ENCODE data around the gene SLC15A3. TPM values are rescaled to one million over a fixed set of nuclear protein-coding genes. Genes with fewer than 3 reads are reported as not detected.

SLC15A3 gene
- total RNA-seq, 4 donors from 2014 or later = 4.0 to 11.5 (median 7.9) TPM

Small RNA genes lying within 50 kb of the gene (small RNA-seq; reads per million reads assigned to genes)
- 0 reads per million in 4 donors for gene RNU6-933P

Other genes with a start within 250 kb of the SLC15A3 start
- not detected for gene MS4A18, start 227.5 kb downstream of the SLC15A3 start, total RNA-seq
- gene MS4A15, start 195.3 kb downstream of the SLC15A3 start, total RNA-seq = not detected
- not detected for gene MS4A10, start 166.8 kb downstream of the SLC15A3 start, total RNA-seq
- gene CCDC86, start 110.1 kb downstream of the SLC15A3 start, total RNA-seq = 10 to 100 TPM; 11.8 to 38.0 (median 24.4) TPM
- 1 to 10 TPM in 1 of 4 donors, under 1 TPM in 2, not detected in 1; 0.31 to 2.7 (median 0.85) TPM for gene PTGDR2, start 96.2 kb downstream of the SLC15A3 start, total RNA-seq
- gene ZP1, start 84.6 kb downstream of the SLC15A3 start, total RNA-seq = not detected
- 10 to 100 TPM; 65.0 to 90.2 (median 84.1) TPM for gene PRPF19, start 45.6 kb downstream of the SLC15A3 start, total RNA-seq
- gene TMEM109, start 38.0 kb downstream of the SLC15A3 start, total RNA-seq = 100 to 1,000 TPM in 1 of 4 donors, 10 to 100 TPM in 3; 66.7 to 115 (median 89.0) TPM
- 10 to 100 TPM; 11.8 to 52.7 (median 17.8) TPM for gene TMEM132A, start 27.7 kb downstream of the SLC15A3 start, total RNA-seq
- 1 to 10 TPM in 3 of 4 donors, under 1 TPM in 1; 0.79 to 4.4 (median 1.4) TPM for gene CD6, start 19.5 kb upstream of the SLC15A3 start, total RNA-seq
- 1 to 10 TPM in 3 of 4 donors, under 1 TPM in 1; 0.75 to 5.8 (median 2.2) TPM for gene CD5, start 150.3 kb upstream of the SLC15A3 start, total RNA-seq
- gene VPS37C, start 209.2 kb upstream of the SLC15A3 start, total RNA-seq = 10 to 100 TPM; 12.6 to 23.5 (median 18.0) TPM

All from esophagus squamous epithelium (tissue), 4 donors.